ENCODE measurements around the gene CECR2.

- TF ChIP-seq CTCF (conservative IDR thresholded peaks at IDR 0.05; ENCODE audit: low read depth, low read length) (no peak), EZH2 (IDR thresholded peaks at IDR 0.05; ENCODE audit: borderline replicate concordance, low read depth, low read length, poor library complexity, severe bottlenecking) (no peak)
These were observed 205.9 kb downstream of the CECR2 start for GRCh38 chr22:17575151-17575550.

Measured in A673 (cell line).